ENCODE results near the gene GBP6.

DNA sequence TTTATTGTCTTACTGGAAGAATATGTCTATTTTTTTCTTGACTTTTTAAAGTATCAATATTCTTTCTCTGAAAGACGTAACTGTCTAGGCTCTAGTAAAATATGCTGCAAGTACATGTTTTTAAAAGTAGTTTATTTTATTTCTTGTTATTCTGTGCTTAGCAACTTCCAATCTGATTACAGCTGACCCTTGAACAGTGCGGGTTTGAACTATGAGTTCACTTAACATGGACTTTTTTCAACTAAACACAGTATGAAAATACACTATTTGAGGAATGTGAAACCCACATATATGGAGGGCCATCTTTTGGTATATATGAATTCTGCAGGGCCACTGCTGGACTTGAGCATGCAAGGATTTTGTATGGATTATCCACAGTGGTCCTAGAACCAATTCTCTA, 26.8 kb downstream of the GBP6 start:
- TF ChIP-seq CTCF (IDR thresholded peaks at IDR 0.05; ENCODE audit: insufficient read depth, low read length, poor library complexity, severe bottlenecking): no peak
- TF ChIP-seq EZH2phosphoT487 (conservative IDR thresholded peaks at IDR 0.05; ENCODE audit: low read length): no peak

All from SU-DHL-6 (cell line).